OCI-LY3 (cell line): ENCODE results near the gene RSBN1.

Experiments
- H2AFZ ChIP-seq: fragments of 200-600, 300-600 bp; shearing (Covaris generic); 2 replicates; pipeline ENCODE4 v1.6.0; 2014; ENCODE audit warnings: antibody characterized with exemption, low read depth, low read length
- H3K27ac ChIP-seq: fragments of 200-600, 300-600 bp; sonication (generic); 2 replicates; pipeline ENCODE4 v1.5.1; 2014; ENCODE audit warnings: mild to moderate bottlenecking, low read length, moderate library complexity, mixed read lengths
- H3K27me3 ChIP-seq: fragments of 200-600, 300-600 bp; sonication (generic); 2 replicates; pipeline ENCODE4 v1.6.1; 2014; ENCODE audit warnings: low read depth, low read length, mixed read lengths
- H3K36me3 ChIP-seq: fragments of 200-600, 300-600 bp; sonication (generic); replicated peaks from 2 replicates; pipeline ENCODE3; 2014; ENCODE audit warnings: low read depth, low read length, mixed read lengths
- H3K4me1 ChIP-seq: fragments of 300-600, 200-600 bp; sonication (generic); 2 replicates; pipeline ENCODE4 v1.6.1; 2014; ENCODE audit warnings: low read length, mixed read lengths
- H3K4me2 ChIP-seq: fragments of 200-600, 300-600 bp; sonication (generic); 2 replicates; pipeline ENCODE4 v1.6.1; 2014; ENCODE audit warnings: low read length, mixed read lengths
- H3K4me3 ChIP-seq: fragments of 300-600, 200-600 bp; sonication (generic); 2 replicates; pipeline ENCODE4 v1.5.1; 2014; ENCODE audit warnings: antibody characterized with exemption, mild to moderate bottlenecking, low read length, moderate library complexity
- H3K79me2 ChIP-seq: fragments of 300-600, 200-600 bp; shearing (Covaris generic); 2 replicates; pipeline ENCODE4 v1.6.1; 2014; ENCODE audit warnings: mild to moderate bottlenecking, low read length, mixed read lengths
- H3K9ac ChIP-seq: fragments of 300-600, 200-600 bp; shearing (Covaris generic); 2 replicates; pipeline ENCODE4 v1.6.0; 2014; ENCODE audit warnings: mild to moderate bottlenecking, low read length, moderate library complexity
- H3K9me3 ChIP-seq: fragments of 200-600, 300-600 bp; shearing (Covaris generic); 2 replicates; pipeline ENCODE4 v1.6.1; 2014; ENCODE audit warnings: low read length, mixed read lengths; ENCODE audit not compliant: insufficient read depth
- H4K20me1 ChIP-seq: fragments of 200-600, 300-600 bp; sonication (generic); 2 replicates; pipeline ENCODE4 v1.6.1; 2016; ENCODE audit warnings: low read length, mixed read lengths; ENCODE audit not compliant: insufficient read depth
- CTCF ChIP-seq: fragments of 200-600, 300-600 bp; sonication (generic); IDR thresholded peaks from 2 replicates; pipeline ENCODE4 v1.5.1; 2014; ENCODE audit warnings: antibody characterized with exemption, low read length, low read depth
- EZH2phosphoT487 ChIP-seq: fragments of 200-600 bp; shearing (Covaris generic); IDR thresholded peaks from 2 replicates; pipeline ENCODE4 v1.6.1; 2018; ENCODE audit warnings: antibody characterized with exemption, mixed run types, low read depth

RSBN1 gene

GRCh38 chr1:113751114-113751513 is 61.2 kb downstream of the RSBN1 start:
- Histone ChIP-seq H3K4me2 (no peak overlapping the region), H3K4me1 (no peaks in the 10 kb centered on the region), H4K20me1 (no peaks in the 10 kb centered on the region), H2AFZ (no peak overlapping the region), H3K27me3 (no peaks in the 10 kb centered on the region), H3K27ac (no peak overlapping the region), H3K9me3 (no peaks in the 10 kb centered on the region), H3K79me2 (no peaks in the 10 kb centered on the region), H3K4me3 (no peak overlapping the region), H3K9ac (no peak overlapping the region), H3K36me3 (no peaks in the 10 kb centered on the region)
- TF ChIP-seq CTCF, result no peak
- TF ChIP-seq EZH2phosphoT487, result no peak

DNA sequence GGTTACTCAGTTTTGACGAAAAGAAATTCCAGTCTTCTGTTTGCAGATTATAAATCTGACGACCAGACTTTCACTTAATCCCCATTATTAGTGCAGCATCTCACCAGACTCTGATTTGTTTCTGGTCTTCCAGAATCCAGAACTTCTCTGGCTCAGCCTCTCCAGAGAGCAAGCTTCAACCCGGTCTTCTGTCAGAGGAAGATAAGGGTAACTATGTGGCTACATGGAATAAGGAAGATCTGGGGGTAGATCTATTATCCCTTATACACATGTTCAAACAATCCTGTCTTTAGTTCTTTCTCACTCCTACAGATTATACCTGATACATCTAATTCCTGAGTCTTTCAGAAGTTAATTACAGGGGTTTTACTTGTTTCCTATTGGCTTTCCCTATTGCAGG is 62.9 kb downstream of the RSBN1 start:
- Histone ChIP-seq H3K27me3 (no peaks in the 10 kb centered on the region), H3K27ac (no peak overlapping the region), H3K9ac (no peak overlapping the region), H2AFZ (no peak overlapping the region), H3K4me3 (no peak overlapping the region), H3K4me2 (no peak overlapping the region), H3K36me3 (no peaks in the 10 kb centered on the region), H3K9me3 (no peaks in the 10 kb centered on the region), H3K79me2 (no peaks in the 10 kb centered on the region), H3K4me1 (no peaks in the 10 kb centered on the region), H4K20me1 (no peaks in the 10 kb centered on the region)
- TF ChIP-seq EZH2phosphoT487 (no peak), CTCF (no peak)

DNA sequence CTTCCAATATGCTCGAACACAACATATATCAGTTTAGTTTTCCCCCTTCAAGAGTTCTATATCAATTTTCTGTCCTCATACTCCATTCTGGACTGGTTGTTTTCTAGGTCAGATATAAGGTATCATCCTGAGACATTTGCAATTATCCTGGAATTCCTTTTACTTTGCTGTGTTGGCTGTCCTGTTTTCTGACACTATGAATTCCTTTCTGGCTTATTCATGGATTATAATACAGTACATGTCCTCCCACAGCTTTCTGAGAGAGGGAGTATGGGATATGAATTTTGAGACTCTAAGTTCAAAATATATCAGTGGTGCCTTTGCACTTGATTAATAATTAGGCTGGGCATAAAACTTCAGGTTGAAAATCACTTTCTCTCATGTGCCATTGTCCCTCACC is 64.9 kb downstream of the RSBN1 start:
- Histone ChIP-seq H3K79me2 (no peaks in the 10 kb centered on the region), H3K4me2 (no peak overlapping the region), H3K4me1 (no peaks in the 10 kb centered on the region), H3K9ac (no peak overlapping the region), H3K27me3 (no peaks in the 10 kb centered on the region), H3K9me3 (no peaks in the 10 kb centered on the region), H3K27ac (no peak overlapping the region), H3K36me3 (no peaks in the 10 kb centered on the region), H2AFZ (no peak overlapping the region), H3K4me3 (no peak overlapping the region), H4K20me1 (no peaks in the 10 kb centered on the region)
- no peak for TF ChIP-seq EZH2phosphoT487
- no peak for TF ChIP-seq CTCF

DNA sequence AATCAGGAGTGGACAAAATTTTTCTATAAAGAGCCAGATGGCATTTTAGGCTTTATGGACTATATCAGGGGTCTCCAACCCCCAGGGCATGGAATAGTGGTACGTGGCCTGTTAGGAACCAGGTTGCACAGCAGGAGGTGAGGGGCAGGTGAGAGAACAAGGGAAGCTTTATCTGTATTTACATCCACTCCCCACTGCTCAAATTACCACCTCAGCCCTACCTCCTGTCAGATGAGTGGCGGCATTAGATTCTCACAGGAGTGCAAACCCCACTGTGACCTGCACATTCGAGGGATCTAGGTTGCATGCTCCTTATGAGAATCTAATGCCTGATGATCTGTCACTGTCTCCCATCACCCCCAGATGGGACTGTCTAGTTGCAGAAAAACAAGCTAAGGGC is 66.9 kb downstream of the RSBN1 start:
- no peaks in the 10 kb centered on the region for H4K20me1 ChIP-seq
- H3K27me3 ChIP-seq, result no peaks in the 10 kb centered on the region
- no peak overlapping the region for H3K4me3 ChIP-seq
- no peak overlapping the region for H3K27ac ChIP-seq
- no peak overlapping the region for H3K4me2 ChIP-seq
- H3K79me2 ChIP-seq, result no peaks in the 10 kb centered on the region
- H3K9me3 ChIP-seq, result no peaks in the 10 kb centered on the region
- no peaks in the 10 kb centered on the region for H3K4me1 ChIP-seq
- TF ChIP-seq CTCF, result no peak
- TF ChIP-seq EZH2phosphoT487, result no peak
- H3K36me3 ChIP-seq, result no peaks in the 10 kb centered on the region
- no peak overlapping the region for H3K9ac ChIP-seq
- H2AFZ ChIP-seq, result no peak overlapping the region
